EL (cell line): ENCODE data around the gene GIMAP1.

Experiments used
- DNase-seq: peaks from one replicate; pipeline ENCODE4 v3.0.0-alpha.2; 2016

Gene GIMAP1

DNA sequence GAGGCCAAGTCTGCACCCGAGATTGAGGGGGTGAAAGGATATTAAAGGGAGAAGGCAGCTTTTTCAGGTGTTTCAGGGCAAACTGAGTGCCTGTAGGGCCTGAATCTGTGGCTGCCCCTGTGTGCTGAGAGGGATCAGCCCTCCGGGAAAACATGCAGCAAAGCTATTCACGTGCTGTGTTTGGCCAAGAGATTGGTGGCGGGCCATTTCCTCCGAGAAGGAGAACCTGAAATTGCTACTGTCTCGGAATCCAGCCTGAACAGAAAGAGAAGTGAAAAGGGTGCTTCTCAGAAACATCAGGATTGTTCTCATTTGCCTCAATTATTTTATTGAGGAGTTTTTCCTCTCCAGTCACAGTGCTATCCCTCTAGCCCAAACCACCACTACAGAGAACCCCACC lies 36.8 kb downstream of the GIMAP1 start:
- DNase-seq, result no peak

DNA sequence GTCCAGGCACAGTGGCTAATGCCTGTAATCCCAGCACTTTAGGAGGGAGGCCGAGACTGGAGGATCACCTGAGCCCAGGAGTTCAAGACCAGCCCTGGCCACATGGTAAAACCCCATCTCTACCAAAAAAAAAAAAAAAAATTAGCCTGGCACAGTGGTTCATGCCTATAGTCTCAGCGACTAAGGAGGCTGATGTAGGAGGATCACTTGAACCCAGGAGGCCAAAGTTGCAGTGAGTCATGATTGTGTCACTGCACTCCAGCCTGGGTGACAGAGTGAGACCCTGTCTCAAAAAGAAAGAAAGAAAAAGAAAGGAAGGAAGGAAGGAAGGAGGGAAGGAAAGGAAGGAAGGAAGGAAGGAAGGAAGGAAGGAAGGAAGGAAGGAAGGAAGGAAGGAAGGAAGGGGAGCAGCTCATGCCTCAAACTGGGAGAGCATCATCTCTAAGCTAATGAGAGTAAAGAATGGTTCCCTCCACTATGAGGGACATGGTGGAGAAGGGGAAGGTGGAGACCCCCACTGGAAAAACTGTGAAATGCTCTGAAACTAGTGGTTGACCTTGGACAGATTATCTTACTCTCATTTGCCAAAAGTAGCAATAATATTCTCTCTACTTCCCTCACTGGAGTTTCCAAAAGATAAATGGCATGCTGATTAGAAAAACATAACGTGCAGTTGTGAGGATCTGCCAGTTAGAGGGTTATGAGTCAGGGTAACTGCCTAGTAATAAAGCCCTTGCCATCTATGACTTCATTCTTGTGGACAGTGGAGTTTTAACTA lies 37.6 kb downstream of the GIMAP1 start:
- no peak for DNase-seq

DNA sequence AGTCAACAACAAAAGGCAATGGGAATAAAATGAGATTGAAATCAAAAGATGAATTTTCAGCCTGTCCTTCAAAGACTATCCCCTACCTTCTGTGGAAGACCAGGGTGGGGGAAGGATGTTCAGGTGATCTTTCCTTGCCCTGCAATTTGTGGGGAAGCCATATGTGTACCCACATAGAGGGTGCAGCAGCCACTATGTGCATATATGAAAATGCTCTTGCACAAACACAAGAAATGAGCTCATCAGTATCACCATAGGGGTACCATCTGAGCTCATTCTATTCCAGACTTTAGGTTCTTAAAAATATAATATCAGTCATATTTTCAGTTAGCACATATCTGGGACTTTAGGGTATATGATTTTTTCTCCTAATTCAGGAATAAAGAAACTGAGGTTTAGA lies 38.5 kb downstream of the GIMAP1 start:
- no peak for DNase-seq

DNA sequence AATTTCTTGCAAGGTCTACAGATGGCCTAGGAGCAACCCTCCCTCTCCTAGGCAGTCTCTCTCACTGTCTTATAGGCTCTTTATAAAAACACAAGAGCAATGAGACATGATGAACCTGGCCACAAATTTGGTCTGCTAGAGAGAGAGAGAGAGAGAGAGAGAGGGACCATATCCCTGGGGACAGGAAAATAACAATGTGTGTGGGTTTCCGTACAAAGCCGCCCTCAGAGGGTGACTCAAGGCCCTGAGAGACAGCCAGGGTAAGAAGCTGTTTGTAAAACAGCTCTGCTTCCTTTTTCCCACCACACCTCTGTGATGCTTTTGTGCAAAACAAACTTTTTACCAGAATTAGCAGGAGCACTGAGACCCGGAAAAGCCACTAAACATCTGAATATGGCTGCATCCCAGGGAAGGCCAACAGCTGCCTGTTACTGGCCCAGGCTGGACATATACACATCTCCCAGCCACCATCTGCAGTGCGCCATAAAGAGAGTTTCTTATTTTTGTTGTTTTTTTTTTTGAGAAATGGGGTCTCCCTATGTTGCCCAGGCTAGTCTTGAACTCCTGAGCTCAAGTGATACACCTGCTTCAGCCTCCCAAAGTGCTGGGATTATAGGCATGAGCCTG lies 39.2 kb downstream of the GIMAP1 start:
- no peak for DNase-seq

DNA sequence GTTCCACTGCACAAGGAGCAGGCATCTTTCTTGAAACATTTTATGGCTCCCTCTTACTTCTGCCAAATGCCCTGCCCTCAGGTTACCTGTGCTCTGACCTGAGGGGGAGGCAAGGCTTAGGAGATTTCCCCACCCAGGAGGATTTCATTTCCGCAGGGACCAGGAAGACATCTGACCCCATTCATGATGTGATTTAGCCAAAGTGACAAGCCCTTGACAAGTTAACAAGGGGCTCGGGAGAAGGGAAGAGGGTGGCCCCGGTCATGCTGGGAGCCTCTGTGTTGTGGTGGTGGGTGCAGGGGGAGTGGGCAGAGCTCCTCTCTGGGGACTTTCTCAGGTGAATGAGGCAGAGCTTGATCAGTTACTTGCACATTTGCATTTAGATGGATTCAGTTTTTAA lies 39.8 kb downstream of the GIMAP1 start:
- DNase-seq, result no peak

DNA sequence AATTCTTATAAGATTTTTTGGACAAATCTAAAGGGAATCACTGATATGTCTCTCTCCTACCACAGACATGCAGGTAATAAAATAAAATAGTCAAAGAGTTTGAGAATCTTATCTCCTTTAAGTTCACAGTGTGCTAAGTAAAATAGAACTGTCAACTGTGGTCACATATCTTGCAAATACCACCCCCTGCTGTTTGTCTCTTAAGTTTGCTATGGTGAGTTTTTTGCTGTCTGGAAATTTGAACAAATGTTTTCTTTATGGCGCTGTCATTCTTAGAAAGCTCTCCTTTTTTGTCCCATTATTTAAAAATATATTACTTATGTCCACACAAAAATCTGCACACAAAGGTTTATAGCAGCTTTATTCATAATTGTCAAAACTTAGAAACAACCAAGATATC lies 40.4 kb downstream of the GIMAP1 start:
- DNase-seq, result no peak

DNA sequence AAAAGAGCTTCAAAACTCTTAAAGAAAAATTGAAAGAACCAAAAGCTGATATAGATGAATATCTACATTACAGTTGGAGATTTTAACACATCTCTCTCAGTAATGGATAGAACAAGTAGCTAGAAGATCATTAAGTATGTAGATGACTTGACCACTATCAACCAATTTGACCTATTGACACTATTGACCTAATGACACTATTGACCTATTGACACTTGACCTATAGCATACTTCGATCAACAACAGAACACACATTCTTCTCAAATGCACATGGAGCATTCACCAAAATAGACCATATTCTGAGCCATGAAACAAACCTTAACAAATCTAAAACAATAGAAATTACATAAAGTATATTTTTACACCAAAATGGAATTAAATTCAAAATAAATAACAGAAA lies 43.1 kb downstream of the GIMAP1 start:
- DNase-seq, result no peak

DNA sequence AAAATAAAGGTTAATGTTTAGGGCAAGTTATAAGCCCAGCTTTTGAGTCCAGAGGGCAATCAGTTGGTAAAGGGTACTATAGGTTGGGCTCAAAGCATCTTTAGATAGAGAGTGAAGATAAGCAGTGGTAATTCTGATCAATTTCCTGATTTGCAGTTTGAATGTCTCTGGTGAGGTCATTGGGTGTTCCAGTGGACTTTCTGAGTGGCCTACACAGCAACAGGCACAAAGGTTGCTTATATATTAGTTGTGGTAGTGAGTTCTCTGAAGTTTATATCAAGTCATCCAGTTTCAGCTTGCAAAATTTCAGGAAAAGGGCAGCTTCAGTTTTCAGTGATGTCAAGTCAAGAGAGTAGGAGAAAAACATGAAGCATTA lies 49.9 kb downstream of the GIMAP1 start:
- DNase-seq, result no peak

DNA sequence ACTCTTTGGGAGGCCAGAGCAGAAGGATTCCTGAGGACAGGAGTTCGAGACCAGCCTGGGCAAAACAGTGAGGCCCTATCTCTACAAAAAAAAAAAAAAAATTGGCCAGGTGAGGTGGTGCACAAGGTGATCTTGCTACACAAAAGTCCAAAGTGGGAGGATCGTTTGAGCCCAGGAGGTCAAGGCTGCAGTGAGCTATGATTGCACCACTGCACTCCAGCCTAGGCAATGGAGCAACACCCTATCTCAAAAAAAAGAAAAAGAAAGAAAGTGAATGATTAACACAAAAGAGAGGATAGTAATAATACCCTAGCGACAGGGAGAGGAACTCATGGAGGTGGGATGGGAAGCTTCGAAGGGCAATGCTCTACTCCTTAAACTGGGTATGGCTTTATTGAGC lies 53.4 kb downstream of the GIMAP1 start:
- no peak for DNase-seq
